ENCODE results near the gene MYO10. TPM values are rescaled to one million over a fixed set of nuclear protein-coding genes. Genes with fewer than 3 reads are reported as not detected.

Gene MYO10
- total and polyA plus RNA-seq, 2 experiments from 2014 or later, result 33.7 to 52.4 TPM

DNA sequence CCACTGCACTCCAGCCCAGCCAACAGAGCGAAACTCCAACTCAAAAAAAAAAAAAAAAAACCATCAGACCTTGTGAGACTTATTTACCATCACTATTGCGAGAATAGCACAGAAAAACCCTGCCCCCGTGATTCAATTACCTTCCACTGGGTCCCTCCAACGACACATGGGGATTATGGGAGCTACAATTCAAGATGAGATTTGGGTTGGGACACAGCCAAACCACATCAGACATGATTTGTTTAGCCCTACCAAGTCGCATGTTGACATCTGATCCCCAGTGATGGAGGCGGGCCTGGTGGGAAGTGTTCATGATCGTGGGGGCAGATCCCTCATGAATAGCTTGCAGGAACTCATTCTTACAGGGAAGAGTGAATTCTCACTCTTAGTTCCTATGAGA, 26.6 kb downstream of the MYO10 start:
- TF ChIP-seq EZH2phosphoT487 (IDR thresholded peaks at IDR 0.05; ENCODE audit: low read depth, severe bottlenecking, unreplicated experiment) (no peak), EZH2 (IDR thresholded peaks at IDR 0.05; ENCODE audit: borderline replicate concordance) (no peak)
- TF ChIP-seq, protein P1, sequence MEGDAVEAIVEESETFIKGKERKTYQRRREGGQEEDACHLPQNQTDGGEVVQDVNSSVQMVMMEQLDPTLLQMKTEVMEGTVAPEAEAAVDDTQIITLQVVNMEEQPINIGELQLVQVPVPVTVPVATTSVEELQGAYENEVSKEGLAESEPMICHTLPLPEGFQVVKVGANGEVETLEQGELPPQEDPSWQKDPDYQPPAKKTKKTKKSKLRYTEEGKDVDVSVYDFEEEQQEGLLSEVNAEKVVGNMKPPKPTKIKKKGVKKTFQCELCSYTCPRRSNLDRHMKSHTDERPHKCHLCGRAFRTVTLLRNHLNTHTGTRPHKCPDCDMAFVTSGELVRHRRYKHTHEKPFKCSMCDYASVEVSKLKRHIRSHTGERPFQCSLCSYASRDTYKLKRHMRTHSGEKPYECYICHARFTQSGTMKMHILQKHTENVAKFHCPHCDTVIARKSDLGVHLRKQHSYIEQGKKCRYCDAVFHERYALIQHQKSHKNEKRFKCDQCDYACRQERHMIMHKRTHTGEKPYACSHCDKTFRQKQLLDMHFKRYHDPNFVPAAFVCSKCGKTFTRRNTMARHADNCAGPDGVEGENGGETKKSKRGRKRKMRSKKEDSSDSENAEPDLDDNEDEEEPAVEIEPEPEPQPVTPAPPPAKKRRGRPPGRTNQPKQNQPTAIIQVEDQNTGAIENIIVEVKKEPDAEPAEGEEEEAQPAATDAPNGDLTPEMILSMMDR (IDR thresholded peaks at IDR 0.05; ENCODE audit: poor library complexity), result no peak
- H3K27me3 ChIP-seq, result no peaks in the 10 kb centered on the region
- peaks cover 99% of the 10 kb centered on the region for H3K79me2 ChIP-seq
- peaks cover 43% of the 10 kb centered on the region for H4K20me1 ChIP-seq (ENCODE audit: insufficient read depth, poor library complexity, severe bottlenecking)
- H3K4me3 ChIP-seq, result no peak overlapping the region
- H3K9me2 ChIP-seq (replicated peaks; ENCODE audit: insufficient read depth), result no peaks in the 10 kb centered on the region
- no peak overlapping the region for H3K27ac ChIP-seq
- H3K4me2 ChIP-seq, result no peak overlapping the region
- no peaks in the 10 kb centered on the region for H3K9me3 ChIP-seq (ENCODE audit: low read depth)
- DNase-seq (ENCODE audit: low spot score), result no peak
- H3K4me1 ChIP-seq (ENCODE audit: insufficient read depth), result peaks cover 17% of the 10 kb centered on the region
- WGBS (ENCODE audit: low lambda C conversion rate, missing lambda C conversion rate), result 73% methylated on average over 7 of the region's 7 CpGs
- no peaks in the 10 kb centered on the region for H3K36me3 ChIP-seq (replicated peaks; ENCODE audit: insufficient read depth, low read depth)
- no peak overlapping the region for H2AFZ ChIP-seq

DNA sequence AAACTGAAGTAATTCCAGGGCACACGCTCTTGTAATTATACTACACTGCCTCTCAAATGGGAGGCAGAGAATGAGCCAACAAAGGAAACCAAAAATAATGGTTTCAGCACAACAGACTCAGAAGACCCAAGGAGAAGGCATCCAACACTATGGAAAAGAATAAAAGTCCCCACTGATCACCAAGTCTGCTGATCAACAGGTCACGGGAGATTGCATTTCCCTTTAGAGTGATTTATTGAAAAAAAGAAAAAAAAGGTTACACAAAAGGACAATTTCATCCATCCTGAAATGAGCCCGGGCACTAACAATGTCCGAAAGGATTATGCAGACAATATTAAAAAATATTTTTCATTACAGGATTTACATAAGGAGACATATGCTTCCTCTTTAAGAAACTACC, 28.8 kb downstream of the MYO10 start:
- Histone ChIP-seq H3K27me3 (no peaks in the 10 kb centered on the region), H3K9me2 (replicated peaks; ENCODE audit: insufficient read depth) (no peaks in the 10 kb centered on the region), H3K4me2 (no peak overlapping the region), H3K9me3 (ENCODE audit: low read depth) (no peaks in the 10 kb centered on the region), H3K36me3 (replicated peaks; ENCODE audit: insufficient read depth, low read depth) (no peaks in the 10 kb centered on the region), H3K79me2 (peaks cover 97% of the 10 kb centered on the region), H3K4me3 (no peak overlapping the region), H3K4me1 (ENCODE audit: insufficient read depth) (peaks cover 9% of the 10 kb centered on the region), H2AFZ (no peak overlapping the region), H3K27ac (no peak overlapping the region), H4K20me1 (ENCODE audit: insufficient read depth, poor library complexity, severe bottlenecking) (peaks cover 31% of the 10 kb centered on the region)
- DNase-seq (ENCODE audit: low spot score), result no peak
- 80% methylated on average over 4 of the region's 4 CpGs for WGBS (ENCODE audit: low lambda C conversion rate, missing lambda C conversion rate)
- no peak for TF ChIP-seq EZH2 (IDR thresholded peaks at IDR 0.05; ENCODE audit: borderline replicate concordance)
- TF ChIP-seq, protein P1 (IDR thresholded peaks at IDR 0.05; ENCODE audit: poor library complexity), result no peak
- TF ChIP-seq EZH2phosphoT487 (IDR thresholded peaks at IDR 0.05; ENCODE audit: low read depth, severe bottlenecking, unreplicated experiment), result no peak

- no peak overlapping the region for H2AFZ ChIP-seq
- H3K79me2 ChIP-seq, result peaks cover 97% of the 10 kb centered on the region
- WGBS (ENCODE audit: low lambda C conversion rate, missing lambda C conversion rate), result 91% methylated on average over 4 of the region's 4 CpGs
- DNase-seq (ENCODE audit: low spot score), result no peak
- H3K36me3 ChIP-seq (replicated peaks; ENCODE audit: insufficient read depth, low read depth), result no peaks in the 10 kb centered on the region
- H3K4me2 ChIP-seq, result no peak overlapping the region
- TF ChIP-seq, protein P1 (IDR thresholded peaks at IDR 0.05; ENCODE audit: poor library complexity), result no peak
- TF ChIP-seq EZH2phosphoT487 (IDR thresholded peaks at IDR 0.05; ENCODE audit: low read depth, severe bottlenecking, unreplicated experiment) (no peak), EZH2 (IDR thresholded peaks at IDR 0.05; ENCODE audit: borderline replicate concordance) (no peak)
- H3K4me1 ChIP-seq (ENCODE audit: insufficient read depth), result peaks cover 6% of the 10 kb centered on the region
- H3K4me3 ChIP-seq, result no peak overlapping the region
- H4K20me1 ChIP-seq (ENCODE audit: insufficient read depth, poor library complexity, severe bottlenecking), result peaks cover 26% of the 10 kb centered on the region
- no peaks in the 10 kb centered on the region for H3K9me2 ChIP-seq (replicated peaks; ENCODE audit: insufficient read depth)
- no peaks in the 10 kb centered on the region for H3K9me3 ChIP-seq (ENCODE audit: low read depth)
- H3K27ac ChIP-seq, result no peak overlapping the region
- no peaks in the 10 kb centered on the region for H3K27me3 ChIP-seq
These were observed 29.8 kb downstream of the MYO10 start for GRCh38 chr5:16906255-16906654.
